Measurements from ENCODE around the gene ENTPD2. TPM values are rescaled to one million over a fixed set of nuclear protein-coding genes. Genes with fewer than 3 reads are reported as not detected.

The ENTPD2 gene
- total and polyA plus RNA-seq, 10 of the 15 experiments (the other 5 are each of a cell fraction or from before 2014, with no cell fraction given): 0.15 to 1.8 (median 0.65) TPM; not detected in 2

DNA sequence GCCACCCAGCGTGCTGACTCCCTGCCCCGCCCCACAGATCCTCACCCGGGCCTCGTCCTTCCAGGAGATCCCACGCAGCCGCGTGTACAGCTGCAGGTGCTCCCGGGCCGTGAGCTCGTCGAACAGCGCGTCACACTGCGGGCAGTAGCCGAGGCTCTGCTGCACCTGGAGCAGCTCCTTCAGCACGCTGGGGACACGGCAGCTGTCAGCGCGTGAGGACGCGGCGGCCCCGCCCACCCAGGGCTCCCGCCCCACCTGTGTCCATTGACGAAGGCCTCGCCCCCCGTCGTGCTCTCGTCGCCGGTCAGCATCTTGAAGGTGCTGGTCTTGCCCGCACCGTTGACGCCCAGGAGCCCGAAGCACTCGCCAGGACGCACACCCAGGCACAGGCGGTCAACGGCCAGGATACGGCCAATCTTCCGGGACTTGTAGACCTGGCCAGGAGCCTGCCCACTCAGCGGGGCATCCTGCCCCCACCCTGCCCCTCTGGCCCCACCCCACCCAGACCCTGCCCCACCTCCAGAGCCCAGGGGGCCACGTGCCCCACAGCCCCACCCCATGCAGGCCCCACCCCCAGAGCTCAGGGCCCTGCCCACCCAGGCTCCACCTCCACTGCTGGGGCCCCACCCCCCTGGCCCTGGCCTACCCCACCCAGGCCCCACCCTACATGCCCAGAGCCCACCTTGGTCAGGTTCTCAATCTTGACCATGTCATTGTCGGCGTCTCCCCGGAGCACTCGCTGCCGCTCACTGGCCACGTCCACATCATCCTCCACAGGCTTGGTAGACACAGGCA, 43.7 kb downstream of the ENTPD2 start:
- intact Hi-C loops (cut with micrococcal nuclease; ENCODE audit: unreplicated experiment): no loop called here
- POLR2A ChIA-PET: no interaction called here
- H4K20me1 ChIP-seq (ENCODE audit: control insufficient read depth, insufficient read depth): no peaks in the 10 kb centered on the region
- in situ Hi-C loops (cut with MboI): no loop called here
- H3K36me3 ChIP-seq (ENCODE audit: control insufficient read depth in 2 of 2, insufficient read depth in 2 of 2, low read length in 1 of 2): no peaks in the 10 kb centered on the region
- no peak overlapping the region for H3K27ac ChIP-seq (ENCODE audit: control insufficient read depth, insufficient read depth)
- no peak for DNase-seq (ENCODE audit: low read depth, low spot score)
- no peak overlapping the region for H3K9ac ChIP-seq (ENCODE audit: control insufficient read depth, insufficient read depth, low read length)
- no peak overlapping the region for H3K4me3 ChIP-seq
- SMC1A ChIA-PET (ENCODE audit: uncharacterized antibody, unreplicated experiment): no interaction called here
- RAD21 ChIA-PET (ENCODE audit: unreplicated experiment): no interaction called here
- TF ChIP-seq NFXL1 (IDR thresholded peaks at IDR 0.05; ENCODE audit: borderline replicate concordance): no peak
- TF ChIP-seq, protein P1, sequence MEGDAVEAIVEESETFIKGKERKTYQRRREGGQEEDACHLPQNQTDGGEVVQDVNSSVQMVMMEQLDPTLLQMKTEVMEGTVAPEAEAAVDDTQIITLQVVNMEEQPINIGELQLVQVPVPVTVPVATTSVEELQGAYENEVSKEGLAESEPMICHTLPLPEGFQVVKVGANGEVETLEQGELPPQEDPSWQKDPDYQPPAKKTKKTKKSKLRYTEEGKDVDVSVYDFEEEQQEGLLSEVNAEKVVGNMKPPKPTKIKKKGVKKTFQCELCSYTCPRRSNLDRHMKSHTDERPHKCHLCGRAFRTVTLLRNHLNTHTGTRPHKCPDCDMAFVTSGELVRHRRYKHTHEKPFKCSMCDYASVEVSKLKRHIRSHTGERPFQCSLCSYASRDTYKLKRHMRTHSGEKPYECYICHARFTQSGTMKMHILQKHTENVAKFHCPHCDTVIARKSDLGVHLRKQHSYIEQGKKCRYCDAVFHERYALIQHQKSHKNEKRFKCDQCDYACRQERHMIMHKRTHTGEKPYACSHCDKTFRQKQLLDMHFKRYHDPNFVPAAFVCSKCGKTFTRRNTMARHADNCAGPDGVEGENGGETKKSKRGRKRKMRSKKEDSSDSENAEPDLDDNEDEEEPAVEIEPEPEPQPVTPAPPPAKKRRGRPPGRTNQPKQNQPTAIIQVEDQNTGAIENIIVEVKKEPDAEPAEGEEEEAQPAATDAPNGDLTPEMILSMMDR (IDR thresholded peaks at IDR 0.05 in 2 of 3, conservative IDR thresholded peaks at IDR 0.05 in 1 of 3; ENCODE audit: control insufficient read depth in 2 of 3, extremely low read depth in 1 of 3, insufficient read depth in 1 of 3, low read depth in 3 of 3, low read length in 3 of 3): no peak
- no peak for TF ChIP-seq STAT1 (conservative IDR thresholded peaks at IDR 0.05)
- no peak for FAIRE-seq
- CTCF ChIA-PET: interaction anchor here (1.0 kb wide), 1 partner anchor 168 kb away, joined by 3 read pairs; the partner anchor contains the start of gene AJM1
- 90% methylated on average over 37 of the region's 49 CpGs for WGBS (ENCODE audit: insufficient coverage, insufficient replicate concordance, low lambda C conversion rate, missing lambda C conversion rate)
- no peaks in the 10 kb centered on the region for H3K79me2 ChIP-seq (ENCODE audit: control insufficient read depth, insufficient read depth, low read length)
- H3K27me3 ChIP-seq (replicated peaks in 1 of 2; ENCODE audit: control insufficient read depth in 2 of 2, insufficient read depth in 2 of 2, low read length in 1 of 2): no peaks in the 10 kb centered on the region
- H3K4me2 ChIP-seq (ENCODE audit: control insufficient read depth, insufficient read depth): no peak overlapping the region
- BruUV-seq (replicated peaks): no TSS peak
- H2AFZ ChIP-seq (ENCODE audit: control insufficient read depth, low read depth, low read length): no peak overlapping the region
- ATAC-seq: no peak
- no peaks in the 10 kb centered on the region; the same call in 2 of the 3 replicates for H3K9me3 ChIP-seq (replicated peaks; ENCODE audit: control insufficient read depth, insufficient read depth, low read length)
- H3K4me1 ChIP-seq (ENCODE audit: control insufficient read depth, insufficient read depth, low read length): no peaks in the 10 kb centered on the region

DNA sequence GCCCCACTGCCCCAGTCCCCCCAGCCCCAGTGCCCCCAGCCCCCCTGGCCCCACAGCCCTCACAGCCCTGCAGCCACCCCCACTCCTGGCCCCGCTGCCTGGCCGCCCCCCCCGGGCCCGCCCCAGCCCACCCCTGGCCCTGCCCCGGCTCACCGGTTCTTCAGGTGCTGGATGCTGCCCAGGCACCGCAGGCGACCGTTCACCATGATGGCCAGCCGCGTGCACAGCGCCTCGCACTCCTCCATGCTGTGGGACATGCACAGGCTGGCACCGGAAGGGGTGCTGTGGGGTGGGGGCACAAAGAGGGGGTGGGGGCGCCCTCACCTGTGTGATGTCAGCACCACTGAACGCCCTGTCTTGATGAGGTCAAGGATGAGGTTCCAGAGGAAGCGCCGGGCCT, 44.6 kb downstream of the ENTPD2 start:
- H3K79me2 ChIP-seq (ENCODE audit: control insufficient read depth, insufficient read depth, low read length): no peaks in the 10 kb centered on the region
- BruUV-seq (replicated peaks): no TSS peak
- no peak overlapping the region for H2AFZ ChIP-seq (ENCODE audit: control insufficient read depth, low read depth, low read length)
- ChIA-PET POLR2A (no interaction called here), SMC1A (ENCODE audit: uncharacterized antibody, unreplicated experiment) (no interaction called here), CTCF (interaction anchor here (1.0 kb wide), 1 partner anchor 167 kb away, joined by 3 read pairs; the partner anchor contains the start of gene AJM1), RAD21 (ENCODE audit: unreplicated experiment) (no interaction called here)
- no peak overlapping the region for H3K4me3 ChIP-seq
- no peaks in the 10 kb centered on the region for H3K36me3 ChIP-seq (ENCODE audit: control insufficient read depth in 2 of 2, insufficient read depth in 2 of 2, low read length in 1 of 2)
- H3K9me3 ChIP-seq (replicated peaks; ENCODE audit: control insufficient read depth, insufficient read depth, low read length): peaks cover 2% of the 10 kb centered on the region; the same call in 2 of the 3 replicates
- in situ Hi-C loops (cut with MboI): no loop called here
- H3K27me3 ChIP-seq (replicated peaks in 1 of 2; ENCODE audit: control insufficient read depth in 2 of 2, insufficient read depth in 2 of 2, low read length in 1 of 2): no peaks in the 10 kb centered on the region
- intact Hi-C loops (cut with micrococcal nuclease; ENCODE audit: unreplicated experiment): no loop called here
- WGBS (ENCODE audit: insufficient coverage, insufficient replicate concordance, low lambda C conversion rate, missing lambda C conversion rate): 79% methylated on average over 12 of the region's 18 CpGs
- FAIRE-seq: no peak
- H3K4me1 ChIP-seq (ENCODE audit: control insufficient read depth, insufficient read depth, low read length): no peaks in the 10 kb centered on the region
- H3K9ac ChIP-seq (ENCODE audit: control insufficient read depth, insufficient read depth, low read length): no peak overlapping the region
- H4K20me1 ChIP-seq (ENCODE audit: control insufficient read depth, insufficient read depth): no peaks in the 10 kb centered on the region
- H3K4me2 ChIP-seq (ENCODE audit: control insufficient read depth, insufficient read depth): no peak overlapping the region
- no peak for ATAC-seq
- DNase-seq (ENCODE audit: low read depth, low spot score): no peak
- no peak overlapping the region for H3K27ac ChIP-seq (ENCODE audit: control insufficient read depth, insufficient read depth)
- TF ChIP-seq SREBF2 (IDR thresholded peaks at IDR 0.05; ENCODE audit: low read length): no peak
- no peak for TF ChIP-seq KAT2A (conservative IDR thresholded peaks at IDR 0.05; ENCODE audit: control insufficient read depth, low read depth, low read length)
- TF ChIP-seq, protein P2, sequence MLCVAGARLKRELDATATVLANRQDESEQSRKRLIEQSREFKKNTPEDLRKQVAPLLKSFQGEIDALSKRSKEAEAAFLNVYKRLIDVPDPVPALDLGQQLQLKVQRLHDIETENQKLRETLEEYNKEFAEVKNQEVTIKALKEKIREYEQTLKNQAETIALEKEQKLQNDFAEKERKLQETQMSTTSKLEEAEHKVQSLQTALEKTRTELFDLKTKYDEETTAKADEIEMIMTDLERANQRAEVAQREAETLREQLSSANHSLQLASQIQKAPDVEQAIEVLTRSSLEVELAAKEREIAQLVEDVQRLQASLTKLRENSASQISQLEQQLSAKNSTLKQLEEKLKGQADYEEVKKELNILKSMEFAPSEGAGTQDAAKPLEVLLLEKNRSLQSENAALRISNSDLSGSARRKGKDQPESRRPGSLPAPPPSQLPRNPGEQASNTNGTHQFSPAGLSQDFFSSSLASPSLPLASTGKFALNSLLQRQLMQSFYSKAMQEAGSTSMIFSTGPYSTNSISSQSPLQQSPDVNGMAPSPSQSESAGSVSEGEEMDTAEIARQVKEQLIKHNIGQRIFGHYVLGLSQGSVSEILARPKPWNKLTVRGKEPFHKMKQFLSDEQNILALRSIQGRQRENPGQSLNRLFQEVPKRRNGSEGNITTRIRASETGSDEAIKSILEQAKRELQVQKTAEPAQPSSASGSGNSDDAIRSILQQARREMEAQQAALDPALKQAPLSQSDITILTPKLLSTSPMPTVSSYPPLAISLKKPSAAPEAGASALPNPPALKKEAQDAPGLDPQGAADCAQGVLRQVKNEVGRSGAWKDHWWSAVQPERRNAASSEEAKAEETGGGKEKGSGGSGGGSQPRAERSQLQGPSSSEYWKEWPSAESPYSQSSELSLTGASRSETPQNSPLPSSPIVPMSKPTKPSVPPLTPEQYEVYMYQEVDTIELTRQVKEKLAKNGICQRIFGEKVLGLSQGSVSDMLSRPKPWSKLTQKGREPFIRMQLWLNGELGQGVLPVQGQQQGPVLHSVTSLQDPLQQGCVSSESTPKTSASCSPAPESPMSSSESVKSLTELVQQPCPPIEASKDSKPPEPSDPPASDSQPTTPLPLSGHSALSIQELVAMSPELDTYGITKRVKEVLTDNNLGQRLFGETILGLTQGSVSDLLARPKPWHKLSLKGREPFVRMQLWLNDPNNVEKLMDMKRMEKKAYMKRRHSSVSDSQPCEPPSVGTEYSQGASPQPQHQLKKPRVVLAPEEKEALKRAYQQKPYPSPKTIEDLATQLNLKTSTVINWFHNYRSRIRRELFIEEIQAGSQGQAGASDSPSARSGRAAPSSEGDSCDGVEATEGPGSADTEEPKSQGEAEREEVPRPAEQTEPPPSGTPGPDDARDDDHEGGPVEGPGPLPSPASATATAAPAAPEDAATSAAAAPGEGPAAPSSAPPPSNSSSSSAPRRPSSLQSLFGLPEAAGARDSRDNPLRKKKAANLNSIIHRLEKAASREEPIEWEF (IDR thresholded peaks at IDR 0.05; ENCODE audit: insufficient replicate concordance, low read depth, low read length): no peak
- TF ChIP-seq ZNF217 (IDR thresholded peaks at IDR 0.05): no peak
- no peak for TF ChIP-seq ZSCAN29 (IDR thresholded peaks at IDR 0.05)
- no peak for TF ChIP-seq CBX3 (IDR thresholded peaks at IDR 0.05; ENCODE audit: borderline replicate concordance, low read depth)
